ENCODE data around the gene PRAMEF20.
"Not testable (repeated sequence)": the region's sequence is repeated elsewhere in the genome, so short reads cannot be mapped to it uniquely, and the experiment has no call there.

The PRAMEF20 gene

GRCh38 chr1:13430495-13430894 is 20.2 kb downstream of the PRAMEF20 start:
- Histone ChIP-seq H3K9me3 (ENCODE audit: low read depth, low read length) (no peaks in the 10 kb centered on the region), H3K9ac (ENCODE audit: insufficient read length) (no peak overlapping the region), H3K27ac (no peak overlapping the region), H3K4me3 (no peak overlapping the region), H3K36me3 (ENCODE audit: insufficient read depth, low read length) (no peaks in the 10 kb centered on the region)
- no peak for DNase-seq (ENCODE audit: low read depth, low spot score)
- TF ChIP-seq EZH2 (IDR thresholded peaks at IDR 0.05) (no peak), FOXP2 (optimal IDR thresholded peaks at IDR 0.05; ENCODE audit: control extremely low read depth, extremely low read length, insufficient read depth) (no peak), POLR2AphosphoS5 (IDR thresholded peaks at IDR 0.05; ENCODE audit: borderline replicate concordance, low read depth, low read length) (no peak)

GRCh38 chr1:13432251-13432650 is 22.0 kb downstream of the PRAMEF20 start:
- no peaks in the 10 kb centered on the region for H3K9me3 ChIP-seq (ENCODE audit: low read depth, low read length)
- H3K9ac ChIP-seq (ENCODE audit: insufficient read length) = no peak overlapping the region
- no peak for TF ChIP-seq POLR2AphosphoS5 (IDR thresholded peaks at IDR 0.05; ENCODE audit: borderline replicate concordance, low read depth, low read length)
- TF ChIP-seq FOXP2 (optimal IDR thresholded peaks at IDR 0.05; ENCODE audit: control extremely low read depth, extremely low read length, insufficient read depth) = no peak
- no peak for TF ChIP-seq EZH2 (IDR thresholded peaks at IDR 0.05)
- no peak overlapping the region for H3K4me3 ChIP-seq
- H3K36me3 ChIP-seq (ENCODE audit: insufficient read depth, low read length) = no peaks in the 10 kb centered on the region
- DNase-seq (ENCODE audit: low read depth, low spot score) = no peak
- no peak overlapping the region for H3K27ac ChIP-seq

GRCh38 chr1:13433694-13434358 is 23.6 kb downstream of the PRAMEF20 start:
- H3K9ac ChIP-seq (ENCODE audit: insufficient read length); DNase-seq (ENCODE audit: low read depth, low spot score); H3K9me3 ChIP-seq (ENCODE audit: low read depth, low read length); H3K36me3 ChIP-seq (ENCODE audit: insufficient read depth, low read length); H3K27ac ChIP-seq; H3K4me3 ChIP-seq: not testable (repeated sequence)

GRCh38 chr1:13435458-13435857 is 25.2 kb downstream of the PRAMEF20 start:
- Histone ChIP-seq H3K36me3 (ENCODE audit: insufficient read depth, low read length) (no peaks in the 10 kb centered on the region), H3K9ac (ENCODE audit: insufficient read length) (no peak overlapping the region), H3K4me3 (no peak overlapping the region), H3K9me3 (ENCODE audit: low read depth, low read length) (no peaks in the 10 kb centered on the region), H3K27ac (no peak overlapping the region)
- TF ChIP-seq POLR2AphosphoS5 (IDR thresholded peaks at IDR 0.05; ENCODE audit: borderline replicate concordance, low read depth, low read length) (no peak), FOXP2 (optimal IDR thresholded peaks at IDR 0.05; ENCODE audit: control extremely low read depth, extremely low read length, insufficient read depth) (no peak), EZH2 (IDR thresholded peaks at IDR 0.05) (no peak)
- no peak for DNase-seq (ENCODE audit: low read depth, low spot score)

- H3K9me3 ChIP-seq (ENCODE audit: low read depth, low read length); H3K27ac ChIP-seq; DNase-seq (ENCODE audit: low read depth, low spot score); H3K4me3 ChIP-seq; H3K36me3 ChIP-seq (ENCODE audit: insufficient read depth, low read length); H3K9ac ChIP-seq (ENCODE audit: insufficient read length): not testable (repeated sequence)
Measured at GRCh38 chr1:13439104-13439783, 29.0 kb downstream of the PRAMEF20 start.

GRCh38 chr1:13443335-13443979 is 33.2 kb downstream of the PRAMEF20 start:
- Histone ChIP-seq H3K27ac (no peak overlapping the region), H3K36me3 (ENCODE audit: insufficient read depth, low read length) (no peaks in the 10 kb centered on the region), H3K4me3 (no peak overlapping the region), H3K9ac (ENCODE audit: insufficient read length) (no peak overlapping the region), H3K9me3 (ENCODE audit: low read depth, low read length) (no peaks in the 10 kb centered on the region)
- DNase-seq (ENCODE audit: low read depth, low spot score) = no peak
- no peak for TF ChIP-seq EZH2 (IDR thresholded peaks at IDR 0.05)
- no peak for TF ChIP-seq FOXP2 (optimal IDR thresholded peaks at IDR 0.05; ENCODE audit: control extremely low read depth, extremely low read length, insufficient read depth)

- no peaks in the 10 kb centered on the region for H3K9me3 ChIP-seq (ENCODE audit: low read depth, low read length)
- no peak overlapping the region for H3K27ac ChIP-seq
- DNase-seq (ENCODE audit: low read depth, low spot score) = no peak
- H3K4me3 ChIP-seq = no peak overlapping the region
- H3K9ac ChIP-seq (ENCODE audit: insufficient read length) = no peak overlapping the region
- TF ChIP-seq FOXP2 (optimal IDR thresholded peaks at IDR 0.05; ENCODE audit: control extremely low read depth, extremely low read length, insufficient read depth) = no peak
- TF ChIP-seq POLR2AphosphoS5 (IDR thresholded peaks at IDR 0.05; ENCODE audit: borderline replicate concordance, low read depth, low read length) = no peak
- no peak for TF ChIP-seq EZH2 (IDR thresholded peaks at IDR 0.05)
- H3K36me3 ChIP-seq (ENCODE audit: insufficient read depth, low read length) = no peaks in the 10 kb centered on the region
Measured at GRCh38 chr1:13450204-13450603, 40.0 kb downstream of the PRAMEF20 start.

- no peak overlapping the region for H3K27ac ChIP-seq
Measured at GRCh38 chr1:13451399-13451965, 41.2 kb downstream of the PRAMEF20 start.

More at GRCh38 chr1:13451399-13451965, 41.2 kb downstream of the PRAMEF20 start:
- Histone ChIP-seq H3K9ac (ENCODE audit: insufficient read length) (no peak overlapping the region), H3K4me3 (no peak overlapping the region), H3K36me3 (ENCODE audit: insufficient read depth, low read length) (no peaks in the 10 kb centered on the region), H3K9me3 (ENCODE audit: low read depth, low read length) (no peaks in the 10 kb centered on the region)
- no peak for DNase-seq (ENCODE audit: low read depth, low spot score)
- no peak for TF ChIP-seq EZH2 (IDR thresholded peaks at IDR 0.05)
- TF ChIP-seq FOXP2 (optimal IDR thresholded peaks at IDR 0.05; ENCODE audit: control extremely low read depth, extremely low read length, insufficient read depth) = no peak
- TF ChIP-seq POLR2AphosphoS5 (IDR thresholded peaks at IDR 0.05; ENCODE audit: borderline replicate concordance, low read depth, low read length) = no peak
